PFSK-1 (cell line): Measurements from ENCODE around the gene GPR3.

Source experiments
- FOXP2 ChIP-seq: optimal IDR thresholded peaks from 2 replicates; pipeline ENCODE3; 2011; ENCODE audit warnings: borderline replicate concordance, control low read depth, inconsistent platforms; ENCODE audit not compliant: insufficient read depth; ENCODE audit errors: extremely low read length, extremely low read depth
- POLR2AphosphoS5 ChIP-seq: IDR thresholded peaks from 2 replicates; pipeline ENCODE4 v1.6.1; 2012; ENCODE audit warnings: low read depth, mild to moderate bottlenecking, control low read depth, low read length, moderate library complexity
- REST ChIP-seq, 2 experiments: IDR thresholded peaks; 2 replicates each; pipeline versions ENCODE4 v1.6.1 to v1.8.0; 2011 to 2012; ENCODE audit warnings: low read depth in 2 of 2, low read length in 2 of 2, control low read depth in 1 of 2, inconsistent platforms in 1 of 2, mild to moderate bottlenecking in 1 of 2, moderate library complexity in 1 of 2; ENCODE audit not compliant: insufficient read depth in 1 of 2
- SIN3A ChIP-seq: IDR thresholded peaks from 2 replicates; pipeline ENCODE4 v1.6.1; 2012; ENCODE audit warnings: mild to moderate bottlenecking, low read length, moderate library complexity, borderline replicate concordance; ENCODE audit not compliant: insufficient read depth
- TAF1 ChIP-seq: IDR thresholded peaks from 2 replicates; pipeline ENCODE4 v1.6.1; 2012; ENCODE audit warnings: low read length, control low read depth, borderline replicate concordance; ENCODE audit not compliant: insufficient read depth

The GPR3 gene

GRCh38 chr1:27397110-27397509, 4.7 kb downstream of the GPR3 start:
- no peak for TF ChIP-seq FOXP2
- no peak for TF ChIP-seq TAF1
- TF ChIP-seq REST (IDR thresholded peaks at IDR 0.05; ENCODE audit: insufficient read depth in 1 of 2, low read depth in 2 of 2, low read length in 2 of 2) = no peak
- TF ChIP-seq SIN3A = no peak
- TF ChIP-seq POLR2AphosphoS5 = no peak

- TF ChIP-seq POLR2AphosphoS5 (no peak), SIN3A (no peak), TAF1 (no peak), FOXP2 (no peak), REST (IDR thresholded peaks at IDR 0.05; ENCODE audit: insufficient read depth in 1 of 2, low read depth in 2 of 2, low read length in 2 of 2) (no peak)
These were observed 5.3 kb downstream of the GPR3 start for GRCh38 chr1:27397749-27398148.

GRCh38 chr1:27398405-27399149, 6.2 kb downstream of the GPR3 start:
- TF ChIP-seq SIN3A (no peak), FOXP2 (no peak), REST (IDR thresholded peaks at IDR 0.05; ENCODE audit: insufficient read depth in 1 of 2, low read depth in 2 of 2, low read length in 2 of 2) (no peak), POLR2AphosphoS5 (no peak), TAF1 (no peak)

- no peak for TF ChIP-seq TAF1
- TF ChIP-seq POLR2AphosphoS5 = no peak
- no peak for TF ChIP-seq FOXP2
- TF ChIP-seq REST (IDR thresholded peaks at IDR 0.05; ENCODE audit: insufficient read depth in 1 of 2, low read depth in 2 of 2, low read length in 2 of 2) = no peak
- TF ChIP-seq SIN3A = no peak
These were observed 7.0 kb downstream of the GPR3 start for GRCh38 chr1:27399251-27400025.
